CD4-positive, alpha-beta T cell (primary cell): ENCODE results near the gene LRRC8D. TPM values are rescaled to one million over a fixed set of nuclear protein-coding genes. Genes with fewer than 3 reads are reported as not detected.

Experiments used
- ATAC-seq: fragments of 200-7000 bp; cut with Tn5 transposase; one replicate; pipeline ENCODE4 v1.10.0; 2022; ENCODE audit warnings: mild to moderate bottlenecking; ENCODE audit not compliant: poor library complexity
- CTCF ChIA-PET: fragments of 350-600 bp; sonication (Branson Sonifier 250); formaldehyde crosslinking; loops from one replicate; lab custom pipeline; 2021; ENCODE audit warnings: antibody characterized with exemption, inconsistent platforms; lab: Charles Lee
- POLR2A ChIA-PET: fragments of 350-600 bp; sonication (Branson Sonifier 250); formaldehyde crosslinking; loops from one replicate; lab custom pipeline; 2021; ENCODE audit warnings: antibody characterized with exemption, inconsistent platforms; lab: Charles Lee
- DNase-seq, 14 experiments: peaks; one replicate each; pipeline ENCODE4 v3.0.0-alpha.2; 2013 to 2020; ENCODE audit warnings: mixed read lengths in 2 of 14
- H3K27ac ChIP-seq, 2 donors: one replicate each; pipeline versions ENCODE4 v1.5.1 to v1.7.0; 2013; ENCODE audit warnings: low read length in 2 of 2, low read depth in 1 of 2, mild to moderate bottlenecking in 1 of 2
- H3K27me3 ChIP-seq, 2 experiments: 1 replicate in 1 of 2; 2 replicates in 1 of 2; pipeline versions ENCODE4 v1.6.1 to v1.7.0; 2013; ENCODE audit warnings: low read length in 2 of 2, control low read depth in 1 of 2, mild to moderate bottlenecking in 1 of 2, moderate library complexity in 1 of 2; ENCODE audit not compliant: insufficient read depth in 2 of 2, control insufficient read depth in 1 of 2
- H3K36me3 ChIP-seq: one replicate; pipeline ENCODE4 v1.6.1; 2013; ENCODE audit warnings: low read length, control low read depth; ENCODE audit not compliant: insufficient read depth
- H3K4me1 ChIP-seq: one replicate; pipeline ENCODE4 v1.6.1; 2013; ENCODE audit warnings: low read length, control low read depth; ENCODE audit not compliant: insufficient read depth
- H3K4me3 ChIP-seq: one replicate; pipeline ENCODE4 v1.5.1; 2013; ENCODE audit warnings: mild to moderate bottlenecking, low read length, moderate library complexity
- H3K9me3 ChIP-seq, 2 experiments: 1 replicate in 1 of 2; 2 replicates in 1 of 2; pipeline versions ENCODE4 v1.6.1 to v1.7.0; 2013; ENCODE audit warnings: low read length in 2 of 2, mild to moderate bottlenecking in 2 of 2, control low read depth in 1 of 2, moderate library complexity in 1 of 2; ENCODE audit not compliant: control insufficient read depth in 1 of 2, insufficient read depth in 1 of 2
- H3K27ac Mint-ChIP-seq: one replicate; pipeline ENCODE4 v1.8.0; 2020; ENCODE audit warnings: mixed read lengths
- H3K27me3 Mint-ChIP-seq: one replicate; pipeline ENCODE4 v1.8.0; 2021; ENCODE audit warnings: mixed read lengths
- H3K36me3 Mint-ChIP-seq: one replicate; pipeline ENCODE4 v1.8.0; 2021; ENCODE audit warnings: low read depth, mixed read lengths
- H3K4me1 Mint-ChIP-seq: one replicate; pipeline ENCODE4 v1.8.0; 2021; ENCODE audit warnings: low read depth, mixed read lengths
- H3K4me3 Mint-ChIP-seq: one replicate; pipeline ENCODE4 v1.8.0; 2020; ENCODE audit warnings: mild to moderate bottlenecking, mixed read lengths
- H3K9me3 Mint-ChIP-seq: one replicate; pipeline ENCODE4 v1.8.0; 2020; ENCODE audit warnings: mixed read lengths
- CTCF ChIP-seq: fragments of 200-600 bp; IDR thresholded peaks from one replicate; pipeline ENCODE4 v1.8.0; 2022; ENCODE audit warnings: antibody characterized with exemption, mild to moderate bottlenecking
- intact Hi-C, 2 experiments: fragments of 100-400 bp; cut with DNase I in 1 of 2; cut with micrococcal nuclease in 1 of 2; formaldehyde crosslinking; loops; one replicate each; pipeline versions ENCODE4 v1.15.1 to v1.9.0; 2023 to 2025; cut with DNase I, micrococcal nuclease
- total RNA-seq, 174 experiments: library from RNA in 2 of 174; stranded (reverse) in 2 of 174; gene quantifications; one replicate each; pipeline ENCODE4 v1.2.3 and lab custom pipeline; 2021 to 2026

LRRC8D gene
- total RNA-seq, 2 experiments from 2014 or later: 15.5 to 18.2 TPM

GRCh38 chr1:89802841-89803240 is 18.0 kb upstream of the LRRC8D start:
- no peak overlapping the region for H3K27ac ChIP-seq
- peaks cover 3% of the 10 kb centered on the region for H3K4me1 ChIP-seq
- H3K27me3 ChIP-seq: no peaks in the 10 kb centered on the region
- POLR2A ChIA-PET: no interaction called here
- Mint-ChIP-seq H3K27ac (no peak overlapping the region), H3K9me3 (no peaks in the 10 kb centered on the region), H3K4me1 (no peaks in the 10 kb centered on the region), H3K36me3 (no peaks in the 10 kb centered on the region), H3K4me3 (no peak overlapping the region), H3K27me3 (no peaks in the 10 kb centered on the region)
- no peaks in the 10 kb centered on the region for H3K9me3 ChIP-seq
- no peak for ATAC-seq
- no peak for TF ChIP-seq CTCF
- CTCF ChIA-PET: no interaction called here
- no peak for DNase-seq
- H3K4me3 ChIP-seq: no peak overlapping the region
- H3K36me3 ChIP-seq: no peaks in the 10 kb centered on the region
- intact Hi-C loops: no loop called here

GRCh38 chr1:89804642-89805237 is 16.1 kb upstream of the LRRC8D start:
- peak; percentile 98 for TF ChIP-seq CTCF
- no peak overlapping the region for H3K27ac ChIP-seq
- no peak overlapping the region for H3K4me3 Mint-ChIP-seq
- no peaks in the 10 kb centered on the region for H3K27me3 Mint-ChIP-seq
- ChIA-PET CTCF (interaction anchor here (0.6 to 1.6 kb wide), 32 partner anchors 8 to 302 kb away, joined by 3 to 24 read pairs (median 4); partner anchors contain the start of genes LRRC8D and ZNF326), POLR2A (interaction anchor here (0.6 to 1.3 kb wide), 6 partner anchors 18 to 252 kb away, joined by 3 to 6 read pairs (median 3); no protein-coding TSS in a partner anchor)
- H3K9me3 Mint-ChIP-seq: no peaks in the 10 kb centered on the region
- no peaks in the 10 kb centered on the region for H3K36me3 ChIP-seq
- intact Hi-C loops: loop anchor here (1.0 to 5.0 kb wide), 4 partner anchors 24 to 183 kb away; no protein-coding TSS in a partner anchor
- no peaks in the 10 kb centered on the region for H3K4me1 Mint-ChIP-seq
- H3K4me3 ChIP-seq: no peak overlapping the region
- peak; percentile 100 for ATAC-seq
- H3K27ac Mint-ChIP-seq: no peak overlapping the region
- peak; percentile 71 to 94 (median 84) for DNase-seq
- no peaks in the 10 kb centered on the region for H3K36me3 Mint-ChIP-seq
- no peaks in the 10 kb centered on the region for H3K9me3 ChIP-seq
- peaks cover 3% of the 10 kb centered on the region for H3K4me1 ChIP-seq
- H3K27me3 ChIP-seq: no peaks in the 10 kb centered on the region

GRCh38 chr1:89806616-89807015 is 14.2 kb upstream of the LRRC8D start:
- CTCF ChIA-PET: no interaction called here
- POLR2A ChIA-PET: no interaction called here
- no peak overlapping the region for H3K4me3 Mint-ChIP-seq
- Histone ChIP-seq H3K4me3 (no peak overlapping the region), H3K9me3 (no peaks in the 10 kb centered on the region), H3K4me1 (peaks cover 3% of the 10 kb centered on the region), H3K27me3 (no peaks in the 10 kb centered on the region), H3K36me3 (no peaks in the 10 kb centered on the region), H3K27ac (no peak overlapping the region)
- DNase-seq: no peak
- H3K9me3 Mint-ChIP-seq: no peaks in the 10 kb centered on the region
- H3K4me1 Mint-ChIP-seq: no peaks in the 10 kb centered on the region
- H3K27me3 Mint-ChIP-seq: peaks cover 7% of the 10 kb centered on the region
- no peak for TF ChIP-seq CTCF
- H3K36me3 Mint-ChIP-seq: no peaks in the 10 kb centered on the region
- H3K27ac Mint-ChIP-seq: no peak overlapping the region
- ATAC-seq: no peak
- intact Hi-C loops: loop anchor here in 1 of 2 experiments (5.0 kb wide), 1 partner anchor 36 kb away; no protein-coding TSS in a partner anchor
